Gastroesophageal sphincter (tissue), 3 donors: ENCODE measurements around the gene CLSTN2.

Experiments
- POLR2A ChIP-seq, 2 donors: fragments of 450-650 bp; IDR thresholded peaks; one replicate each; pipeline ENCODE4 v1.6.1; 2017; ENCODE audit warnings: antibody characterized with exemption in 2 of 2, mild to moderate bottlenecking in 2 of 2, moderate library complexity in 1 of 2
- POLR2AphosphoS5 ChIP-seq: sonication (generic); formaldehyde crosslinking; IDR thresholded peaks from one replicate; pipeline ENCODE4 v1.6.1; 2017; ENCODE audit warnings: antibody characterized with exemption
- TF ChIP-seq, protein P1 (sequence below), 4 experiments: fragments of 200-600 bp in 2 of 4; fragments of 450-650 bp in 2 of 4; sonication (generic) in 1 of 4; IDR thresholded peaks; one replicate each; pipeline ENCODE4 v1.5.1; 2017 to 2019; ENCODE audit warnings: antibody characterized with exemption in 4 of 4, mild to moderate bottlenecking in 2 of 4, moderate library complexity in 2 of 4

DNA sequence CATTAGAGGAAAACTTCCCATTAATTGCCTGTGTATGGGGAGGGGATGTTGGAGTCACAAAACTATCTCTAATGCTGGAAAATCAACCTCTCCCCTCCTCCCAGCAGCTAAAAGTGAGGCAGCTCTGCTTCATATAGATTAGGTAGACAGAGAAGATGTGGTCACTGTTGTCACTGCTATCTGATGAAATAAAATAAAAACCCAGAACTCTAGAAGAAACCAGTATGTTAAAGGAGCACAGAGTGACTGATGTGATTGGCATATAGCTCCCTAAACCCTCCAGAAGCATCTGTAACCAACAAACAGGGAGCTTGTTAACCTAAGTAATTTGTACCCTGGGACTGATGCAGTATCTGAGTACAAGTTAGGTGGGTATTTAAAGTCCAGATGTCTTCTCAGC, 531.0 kb downstream of the CLSTN2 start:
- TF ChIP-seq, protein P1, sequence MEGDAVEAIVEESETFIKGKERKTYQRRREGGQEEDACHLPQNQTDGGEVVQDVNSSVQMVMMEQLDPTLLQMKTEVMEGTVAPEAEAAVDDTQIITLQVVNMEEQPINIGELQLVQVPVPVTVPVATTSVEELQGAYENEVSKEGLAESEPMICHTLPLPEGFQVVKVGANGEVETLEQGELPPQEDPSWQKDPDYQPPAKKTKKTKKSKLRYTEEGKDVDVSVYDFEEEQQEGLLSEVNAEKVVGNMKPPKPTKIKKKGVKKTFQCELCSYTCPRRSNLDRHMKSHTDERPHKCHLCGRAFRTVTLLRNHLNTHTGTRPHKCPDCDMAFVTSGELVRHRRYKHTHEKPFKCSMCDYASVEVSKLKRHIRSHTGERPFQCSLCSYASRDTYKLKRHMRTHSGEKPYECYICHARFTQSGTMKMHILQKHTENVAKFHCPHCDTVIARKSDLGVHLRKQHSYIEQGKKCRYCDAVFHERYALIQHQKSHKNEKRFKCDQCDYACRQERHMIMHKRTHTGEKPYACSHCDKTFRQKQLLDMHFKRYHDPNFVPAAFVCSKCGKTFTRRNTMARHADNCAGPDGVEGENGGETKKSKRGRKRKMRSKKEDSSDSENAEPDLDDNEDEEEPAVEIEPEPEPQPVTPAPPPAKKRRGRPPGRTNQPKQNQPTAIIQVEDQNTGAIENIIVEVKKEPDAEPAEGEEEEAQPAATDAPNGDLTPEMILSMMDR (IDR thresholded peaks at IDR 0.05): no peak
- TF ChIP-seq POLR2AphosphoS5: no peak
- TF ChIP-seq POLR2A (IDR thresholded peaks at IDR 0.05): no peak
